ENCODE measurements around the gene SMOC1. TPM values are rescaled to one million over a fixed set of nuclear protein-coding genes. Genes with fewer than 3 reads are reported as not detected.

The SMOC1 gene
- total RNA-seq, 1 experiment from 2014 or later, result 0.46 TPM

DNA sequence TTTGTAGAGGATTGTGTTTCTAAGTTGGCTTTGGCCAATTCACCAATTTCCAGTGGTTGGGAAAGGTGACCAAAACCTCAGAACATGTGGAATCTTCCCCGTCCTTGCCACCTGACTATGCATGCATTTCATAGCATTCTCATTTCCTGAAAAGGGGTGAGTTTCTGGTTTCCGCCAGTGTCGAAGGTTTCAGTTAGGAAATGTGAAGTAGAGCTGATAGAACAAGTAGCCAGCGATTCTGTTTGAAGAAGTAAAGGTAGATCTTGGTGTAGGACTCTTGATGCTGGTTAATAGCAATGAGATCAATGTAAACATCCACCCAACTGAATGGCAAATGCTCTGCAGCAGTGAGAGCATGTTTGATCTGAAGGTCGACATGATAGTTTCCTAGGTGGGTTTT, 15.9 kb downstream of the SMOC1 start:
- Histone ChIP-seq H3K27ac (ENCODE audit: low read length) (no peak overlapping the region), H3K4me3 (ENCODE audit: low read depth in 2 of 2, low read length in 2 of 2) (no peak overlapping the region), H3K9me3 (ENCODE audit: control insufficient read depth, insufficient read depth, low read depth, low read length) (no peaks in the 10 kb centered on the region; the same call in 1 of the 2 replicates), H3K4me1 (ENCODE audit: control insufficient read depth, insufficient read depth, low read length) (no peaks in the 10 kb centered on the region), H3K36me3 (ENCODE audit: control insufficient read depth, insufficient read depth, low read length) (no peaks in the 10 kb centered on the region), H3K27me3 (ENCODE audit: control insufficient read depth, insufficient read depth, low read length) (peaks cover 13% of the 10 kb centered on the region)
- TF ChIP-seq POLR2AphosphoS5 (IDR thresholded peaks at IDR 0.05; ENCODE audit: low read depth, low read length) (no peak), SIN3A (IDR thresholded peaks at IDR 0.05; ENCODE audit: borderline replicate concordance, insufficient read depth, low read depth, low read length) (no peak), REST (IDR thresholded peaks at IDR 0.05; ENCODE audit: insufficient read depth in 1 of 2, low read depth in 2 of 2, low read length in 1 of 2) (no peak), TCF7L2 (IDR thresholded peaks at IDR 0.05; ENCODE audit: low read depth, low read length) (no peak)
- TF ChIP-seq, protein P1, sequence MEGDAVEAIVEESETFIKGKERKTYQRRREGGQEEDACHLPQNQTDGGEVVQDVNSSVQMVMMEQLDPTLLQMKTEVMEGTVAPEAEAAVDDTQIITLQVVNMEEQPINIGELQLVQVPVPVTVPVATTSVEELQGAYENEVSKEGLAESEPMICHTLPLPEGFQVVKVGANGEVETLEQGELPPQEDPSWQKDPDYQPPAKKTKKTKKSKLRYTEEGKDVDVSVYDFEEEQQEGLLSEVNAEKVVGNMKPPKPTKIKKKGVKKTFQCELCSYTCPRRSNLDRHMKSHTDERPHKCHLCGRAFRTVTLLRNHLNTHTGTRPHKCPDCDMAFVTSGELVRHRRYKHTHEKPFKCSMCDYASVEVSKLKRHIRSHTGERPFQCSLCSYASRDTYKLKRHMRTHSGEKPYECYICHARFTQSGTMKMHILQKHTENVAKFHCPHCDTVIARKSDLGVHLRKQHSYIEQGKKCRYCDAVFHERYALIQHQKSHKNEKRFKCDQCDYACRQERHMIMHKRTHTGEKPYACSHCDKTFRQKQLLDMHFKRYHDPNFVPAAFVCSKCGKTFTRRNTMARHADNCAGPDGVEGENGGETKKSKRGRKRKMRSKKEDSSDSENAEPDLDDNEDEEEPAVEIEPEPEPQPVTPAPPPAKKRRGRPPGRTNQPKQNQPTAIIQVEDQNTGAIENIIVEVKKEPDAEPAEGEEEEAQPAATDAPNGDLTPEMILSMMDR (IDR thresholded peaks at IDR 0.05), result no peak
- ATAC-seq (no peak), DNase-seq (ENCODE audit: low read depth, low spot score) (no peak)
- ChIA-PET POLR2A (no interaction called here), CTCF (no interaction called here)
- in situ Hi-C loops (cut with HindIII; ENCODE audit: low pct_unique_long_range_greater_than_20kb, low sequenced_read_pairs), result no loop called here
- intact Hi-C loops (cut with micrococcal nuclease; ENCODE audit: unreplicated experiment), result no loop called here
- no TSS peak for BruUV-seq (replicated peaks)

- peaks cover 9% of the 10 kb centered on the region for H3K27me3 ChIP-seq (ENCODE audit: control insufficient read depth, insufficient read depth, low read length)
- H3K27ac ChIP-seq (ENCODE audit: low read length), result no peak overlapping the region
- ATAC-seq, result no peak
- in situ Hi-C loops (cut with HindIII; ENCODE audit: low pct_unique_long_range_greater_than_20kb, low sequenced_read_pairs), result no loop called here
- no peaks in the 10 kb centered on the region; the same call in 1 of the 2 replicates for H3K9me3 ChIP-seq (ENCODE audit: control insufficient read depth, insufficient read depth, low read depth, low read length)
- CTCF ChIA-PET, result interaction anchor here (0.7 kb wide), 1 partner anchor 132 kb away, joined by 3 read pairs; no protein-coding TSS in a partner anchor
- no peak for TF ChIP-seq SIN3A (IDR thresholded peaks at IDR 0.05; ENCODE audit: borderline replicate concordance, insufficient read depth, low read depth, low read length)
- TF ChIP-seq POLR2AphosphoS5 (IDR thresholded peaks at IDR 0.05; ENCODE audit: low read depth, low read length), result no peak
- TF ChIP-seq, protein P1 (IDR thresholded peaks at IDR 0.05), result no peak
- no peak for TF ChIP-seq TCF7L2 (IDR thresholded peaks at IDR 0.05; ENCODE audit: low read depth, low read length)
- no peak for TF ChIP-seq REST (IDR thresholded peaks at IDR 0.05; ENCODE audit: insufficient read depth in 1 of 2, low read depth in 2 of 2, low read length in 1 of 2)
- POLR2A ChIA-PET, result no interaction called here
- H3K4me3 ChIP-seq (ENCODE audit: low read depth in 2 of 2, low read length in 2 of 2), result no peak overlapping the region
- DNase-seq (ENCODE audit: low read depth, low spot score), result no peak
- BruUV-seq (replicated peaks), result no TSS peak
- H3K36me3 ChIP-seq (ENCODE audit: control insufficient read depth, insufficient read depth, low read length), result no peaks in the 10 kb centered on the region
- H3K4me1 ChIP-seq (ENCODE audit: control insufficient read depth, insufficient read depth, low read length), result no peaks in the 10 kb centered on the region
- intact Hi-C loops (cut with micrococcal nuclease; ENCODE audit: unreplicated experiment), result no loop called here
Measured at GRCh38 chr14:69896080-69896479, 16.9 kb downstream of the SMOC1 start.

Measured in Panc1 (cell line).